GM21825 (cell line): ENCODE results near the gene PRKCZ.
A peak's percentile ranks its signal among the peaks of the same experiment; 100 is the strongest.

ENCODE experiments used
- ATAC-seq: cut with Tn5 transposase; IDR thresholded peaks from one replicate; pipeline ENCODE4 v1.9.1; 2021; ENCODE audit warnings: mild to moderate bottlenecking, moderate library complexity; ENCODE audit not compliant: unreplicated experiment

PRKCZ gene

GRCh38 chr1:2185880-2186855, 136.0 kb downstream of the PRKCZ start:
- ATAC-seq = no peak

DNA sequence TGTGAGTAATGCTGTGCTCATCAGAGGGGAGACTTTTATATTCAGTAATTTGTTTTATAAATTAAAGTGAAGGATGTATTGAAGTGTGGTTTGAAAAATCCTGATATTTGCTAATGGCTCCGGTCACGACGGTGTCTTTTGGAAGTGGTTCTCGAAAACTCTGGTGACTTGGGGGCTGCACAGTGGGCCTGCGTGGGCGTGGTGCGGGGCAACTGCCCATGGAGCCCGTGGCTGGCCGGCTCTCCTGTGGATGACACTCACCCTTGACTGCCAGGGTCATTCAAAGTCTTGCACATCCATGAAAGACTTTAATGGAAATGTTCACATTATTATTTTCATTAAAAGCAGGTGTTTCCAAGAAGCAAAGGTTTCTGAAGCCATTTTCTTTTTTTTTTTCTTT, 136.7 kb downstream of the PRKCZ start:
- no peak for ATAC-seq

DNA sequence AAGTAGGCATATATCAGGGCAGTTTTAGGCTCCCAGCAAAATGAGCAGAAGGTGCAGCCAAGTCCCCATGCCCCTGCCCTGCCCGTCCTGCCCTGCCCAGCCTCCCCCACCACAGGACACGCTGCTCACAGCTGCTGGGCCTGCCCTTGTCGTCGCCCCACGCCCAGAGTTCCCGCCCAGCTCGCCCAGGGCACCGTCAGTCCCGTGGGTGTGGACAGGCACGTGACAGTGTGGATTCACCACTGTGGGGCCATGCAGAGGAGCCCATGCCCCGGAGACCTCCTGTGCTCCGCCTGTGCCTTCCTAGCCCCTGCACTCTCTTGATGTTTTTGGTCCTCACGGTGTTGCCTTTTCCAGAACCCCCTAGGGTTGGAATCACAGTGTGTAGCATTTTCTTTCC, 137.4 kb downstream of the PRKCZ start:
- no peak for ATAC-seq

GRCh38 chr1:2188336-2188735, 138.1 kb downstream of the PRKCZ start:
- ATAC-seq = no peak

GRCh38 chr1:2189459-2190425, 139.5 kb downstream of the PRKCZ start:
- peak; percentile 44 for ATAC-seq

GRCh38 chr1:2190491-2190976, 140.3 kb downstream of the PRKCZ start:
- ATAC-seq = no peak

- ATAC-seq = no peak
Measured at GRCh38 chr1:2192031-2192995, 142.1 kb downstream of the PRKCZ start.

DNA sequence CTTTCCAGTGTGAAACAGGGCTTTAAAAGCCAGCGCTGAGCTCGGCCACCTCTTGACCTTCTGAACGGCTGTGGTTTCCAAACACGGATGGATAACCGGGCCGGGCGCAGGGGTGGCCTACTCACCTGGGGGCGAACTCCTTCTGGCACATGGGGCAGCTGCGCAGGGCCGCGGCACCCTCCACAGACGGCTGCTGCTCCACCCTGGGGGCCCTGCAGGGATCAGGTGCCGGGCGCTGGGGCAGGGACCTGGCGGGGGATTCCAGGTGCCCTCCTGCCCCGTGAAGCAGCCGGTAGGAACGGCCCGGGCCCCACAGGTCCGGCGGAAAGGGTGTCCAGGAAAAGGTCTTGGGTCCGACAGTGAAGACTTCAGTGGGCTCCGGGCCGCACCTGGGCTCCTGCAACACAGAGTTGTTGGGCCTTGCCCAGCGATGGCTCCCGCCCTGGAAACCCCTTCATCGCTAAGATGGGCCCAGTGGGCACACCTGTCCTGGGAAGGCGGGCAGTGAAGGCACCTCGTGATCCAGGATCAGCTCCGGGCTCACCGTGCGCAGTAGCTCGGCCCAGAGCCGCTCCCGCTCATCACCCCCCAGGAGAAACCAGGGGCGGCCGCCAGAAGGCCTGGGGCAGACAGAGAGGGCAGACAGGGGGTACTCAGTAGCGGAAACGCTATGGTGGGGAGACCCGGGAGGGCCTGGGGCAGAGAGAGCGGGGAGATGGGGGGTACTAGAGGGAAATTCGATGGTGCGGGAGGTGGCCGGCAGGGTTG, 143.5 kb downstream of the PRKCZ start:
- ATAC-seq = no peak

GRCh38 chr1:2194319-2194897, 144.2 kb downstream of the PRKCZ start, which contains the start of gene FAAP20:
FAAP20 (minus strand) TSS chr1:2194772; CDS start chr1:2194749, 23 bp downstream.
- ATAC-seq = peak; percentile 36

DNA sequence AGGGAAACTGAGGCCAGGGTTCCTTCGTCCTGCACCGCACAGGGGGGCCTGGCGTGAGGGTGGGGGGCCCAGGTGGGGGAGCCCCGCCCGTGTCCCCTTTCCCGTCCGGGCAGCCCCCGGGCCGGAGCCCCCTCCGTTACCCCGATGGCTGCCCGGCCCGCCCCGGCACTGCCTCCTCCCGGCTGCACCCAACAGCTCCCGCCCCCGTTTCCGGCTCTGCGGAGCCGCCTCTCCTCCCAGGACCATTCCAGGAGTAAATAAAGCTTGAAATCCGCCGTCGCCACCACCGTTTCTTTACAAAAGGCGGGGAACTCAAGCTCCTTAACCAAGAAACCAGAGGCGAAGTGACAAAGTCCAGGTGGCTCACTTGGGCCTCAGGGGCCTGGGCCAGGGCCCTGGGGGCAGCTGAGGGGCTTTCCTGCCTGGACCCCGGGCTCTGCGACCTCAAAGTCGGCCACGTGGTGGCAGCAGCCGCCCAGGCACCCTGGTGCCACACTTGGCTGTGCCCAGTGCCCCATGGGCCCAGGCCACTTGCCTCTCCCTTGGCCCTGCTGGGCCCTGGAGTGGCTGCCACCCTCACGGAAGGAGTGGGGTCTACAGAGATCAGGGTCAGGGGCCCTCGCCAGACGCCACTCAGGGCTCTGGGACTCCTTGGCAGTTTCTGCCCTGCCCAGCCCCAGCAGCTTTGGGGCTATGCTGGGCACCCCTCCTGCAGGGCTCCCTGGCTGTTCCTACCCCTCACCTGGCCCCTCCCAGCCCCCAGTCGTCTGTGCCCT, 144.9 kb downstream of the PRKCZ start:
- peak; percentile 43 for ATAC-seq

DNA sequence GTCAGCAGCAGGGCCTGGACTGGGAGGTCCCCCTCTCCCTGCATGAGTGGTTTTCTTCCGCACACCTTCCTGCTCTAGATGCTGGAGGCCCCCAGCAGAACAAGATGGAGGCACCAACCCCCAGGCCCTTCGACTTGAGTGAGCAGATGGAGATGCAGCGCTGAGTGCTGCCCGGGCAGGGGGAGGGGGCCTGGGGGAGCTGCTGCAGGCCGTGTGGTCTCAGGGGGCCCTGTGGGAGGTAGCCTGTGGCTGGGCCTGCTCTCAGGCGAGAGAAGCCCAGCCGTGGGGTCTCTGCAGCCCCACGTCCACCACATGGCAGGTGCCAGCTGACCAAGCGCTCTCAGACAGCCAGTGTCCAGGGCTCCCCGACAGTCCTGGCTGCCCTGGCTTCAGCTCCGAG, 145.6 kb downstream of the PRKCZ start:
- no peak for ATAC-seq

GRCh38 chr1:2196901-2197638, 146.9 kb downstream of the PRKCZ start:
- ATAC-seq = no peak

DNA sequence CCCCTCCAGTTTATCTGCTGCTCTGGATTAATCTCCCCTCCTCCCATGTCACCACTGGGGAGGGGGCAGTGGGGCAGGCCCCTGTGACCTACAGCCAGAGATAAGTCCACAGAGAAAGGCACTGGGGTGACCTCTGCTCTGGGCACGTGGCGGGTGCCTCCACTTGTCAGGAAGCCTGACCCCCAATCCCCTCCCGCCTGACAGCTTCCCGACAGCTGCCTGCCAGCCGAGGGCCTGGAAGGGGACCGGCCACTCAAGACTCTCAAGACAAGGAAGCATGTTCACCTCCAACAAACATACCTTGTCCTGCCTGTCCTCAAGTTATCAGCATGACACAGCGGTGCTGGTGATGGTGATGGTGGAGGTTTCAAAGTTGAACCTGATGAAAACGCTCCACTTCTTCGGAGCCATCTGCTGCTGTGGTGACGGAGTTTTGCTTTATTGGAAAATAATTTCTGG, 147.5 kb downstream of the PRKCZ start:
- no peak for ATAC-seq

DNA sequence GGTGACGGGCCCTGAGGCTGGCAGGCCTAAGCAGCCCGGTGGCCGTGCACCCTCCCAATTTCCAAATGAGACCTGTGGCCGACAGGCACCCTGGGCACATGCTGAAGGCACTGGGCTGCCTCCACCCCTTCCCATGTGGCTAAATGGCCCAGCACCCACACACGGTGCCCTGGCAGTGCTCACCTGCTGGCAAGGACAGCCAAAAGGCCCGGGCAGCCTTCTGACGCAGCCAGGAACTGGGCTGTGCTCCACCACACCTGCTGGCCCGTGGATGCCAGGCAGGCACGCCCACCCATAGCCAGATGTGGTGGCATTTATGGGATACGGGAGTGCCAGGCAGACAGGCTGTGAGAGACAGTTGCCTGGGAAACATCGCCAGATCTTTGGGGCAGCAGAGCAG, 148.4 kb downstream of the PRKCZ start:
- ATAC-seq = no peak

GRCh38 chr1:2199042-2199810, 149.0 kb downstream of the PRKCZ start:
- no peak for ATAC-seq

GRCh38 chr1:2200308-2200943, 150.2 kb downstream of the PRKCZ start:
- no peak for ATAC-seq
